HepG2 (cell line): ENCODE data around the gene BTD. TPM values are rescaled to one million over a fixed set of nuclear protein-coding genes. Genes with fewer than 3 reads are reported as not detected.
"Not testable (repeated sequence)": the region's sequence is repeated elsewhere in the genome, so short reads cannot be mapped to it uniquely, and the experiment has no call there.

Source experiments
- ATAC-seq: fragments of 200-7000 bp; cut with Tn5 transposase; 3 replicates; pipeline ENCODE4 v1.9.1; 2020; ENCODE audit warnings: mild to moderate bottlenecking, moderate library complexity
- BruUV-seq: library from RNA; stranded (reverse); fragments of 400-500 nt; replicated peaks from 2 replicates; lab custom pipeline; 2021; lab: Mats Ljungman, UMichigan
- CTCF ChIA-PET: fragments of 300-600 bp; formaldehyde crosslinking; extraction: SDS; loops from one replicate; lab custom pipeline; 2021; ENCODE audit warnings: low total read pairs, inconsistent platforms, low intra/inter-chr PET ratio; lab: Yijun Ruan, JAX
- POLR2A ChIA-PET: fragments of 350-600 bp; sonication (Branson Sonifier 250); formaldehyde crosslinking; loops from one replicate; lab custom pipeline; 2020; ENCODE audit warnings: antibody characterized with exemption, inconsistent platforms; lab: Yijun Ruan, JAX
- DNase-seq: peaks from one replicate; pipeline ENCODE4 v3.0.0-alpha.2; 2015; ENCODE audit warnings: low spot score
- FAIRE-seq: peaks from 3 replicates; lab custom pipeline; 2011; peaks lifted over from hg19 to GRCh38; lab: Jason Lieb, UNC
- H2AFZ ChIP-seq: one replicate; pipeline ENCODE4 v1.6.1; 2011; ENCODE audit warnings: low read length, inconsistent platforms
- H3K27ac ChIP-seq: fragments of 300-600 bp; 3 replicates; pipeline ENCODE4 v1.8.0; 2011; ENCODE audit warnings: mixed run types, mild to moderate bottlenecking, mixed read lengths, low read length, inconsistent platforms; ENCODE audit not compliant: insufficient read depth; ENCODE audit errors: extremely low read length
- H3K27me3 ChIP-seq, 2 experiments: fragments of 200-600 bp in 1 of 2; 2 replicates in 1 of 2; 3 replicates in 1 of 2; pipeline versions ENCODE4 v1.6.0 to v1.8.0; 2011; ENCODE audit warnings: low read length in 2 of 2, mild to moderate bottlenecking in 2 of 2, moderate library complexity in 2 of 2, inconsistent platforms in 1 of 2; ENCODE audit not compliant: insufficient read depth in 2 of 2, control insufficient read depth in 1 of 2
- H3K36me3 ChIP-seq, 2 experiments: fragments of 200-600 bp in 1 of 2; replicated peaks in 1 of 2; 2 replicates in 1 of 2; 3 replicates in 1 of 2; pipeline versions ENCODE4 v1.5.1 to v1.8.0; 2011; ENCODE audit warnings: low read length in 2 of 2, inconsistent platforms in 1 of 2; ENCODE audit not compliant: insufficient read depth in 2 of 2, control insufficient read depth in 1 of 2
- H3K4me1 ChIP-seq: 2 replicates; pipeline ENCODE4 v1.5.1; 2012; ENCODE audit warnings: low read length, inconsistent platforms; ENCODE audit not compliant: insufficient read depth
- H3K4me2 ChIP-seq: 2 replicates; pipeline ENCODE4 v1.6.0; 2011; ENCODE audit warnings: low read depth, low read length, inconsistent platforms
- H3K4me3 ChIP-seq, 3 experiments: fragments of 200-600 bp in 1 of 3; sonication (generic), shearing (Covaris generic) in 1 of 3; replicated peaks in 1 of 3; 2 replicates each; pipeline ENCODE4 v1.5.1; 2011 to 2016; ENCODE audit warnings: low read length in 3 of 3, inconsistent platforms in 2 of 3, low read depth in 2 of 3, mild to moderate bottlenecking in 2 of 3, control low read depth in 1 of 3, mixed read lengths in 1 of 3; ENCODE audit not compliant: insufficient read depth in 1 of 3
- H3K79me2 ChIP-seq: one replicate; pipeline ENCODE4 v1.6.1; 2011; ENCODE audit warnings: low read length, inconsistent platforms; ENCODE audit not compliant: insufficient read depth
- H3K9ac ChIP-seq: 2 replicates; pipeline ENCODE4 v1.6.0; 2011; ENCODE audit warnings: mild to moderate bottlenecking, low read depth, low read length, inconsistent platforms; ENCODE audit not compliant: insufficient read depth
- H3K9me3 ChIP-seq: 2 replicates; pipeline ENCODE4 v1.5.1; 2012; ENCODE audit warnings: mild to moderate bottlenecking, low read length
- H4K20me1 ChIP-seq: 2 replicates; pipeline ENCODE4 v1.6.0; 2011; ENCODE audit warnings: inconsistent platforms, mild to moderate bottlenecking, low read length, moderate library complexity; ENCODE audit not compliant: insufficient read depth
- ZNF430 ChIP-seq: sonication (generic); formaldehyde crosslinking; IDR thresholded peaks from 2 replicates; pipeline ENCODE4 v1.9.0; 2021; ENCODE audit warnings: mild to moderate bottlenecking, missing genetic modification reagents
- ZNF431 ChIP-seq: sonication (generic); formaldehyde crosslinking; IDR thresholded peaks from 2 replicates; pipeline ENCODE4 v1.9.0; 2022; ENCODE audit warnings: missing genetic modification reagents, low read depth, mild to moderate bottlenecking, borderline replicate concordance
- WGBS: methylation state at CpG from one replicate; pipeline ENCODE4 v1.1.6; 2017; ENCODE audit warnings: low lambda C conversion rate; 5-methylcytosine and 5-hydroxymethylcytosine counted together
- in situ Hi-C: cut with HindIII; loops from 2 replicates; pipeline ENCODE4 v1.10.0; 2017; ENCODE audit warnings: low pct_unique_long_range_greater_than_20kb; ENCODE audit not compliant: extremely low pct_ligation_motif_present
- intact Hi-C: fragments of 100-400 bp; cut with micrococcal nuclease; formaldehyde crosslinking; loops from one replicate; pipeline ENCODE4 v1.10.0; 2022; ENCODE audit not compliant: unreplicated experiment
- polyA plus RNA-seq, 8 experiments: library from polyadenylated mRNA; depleted of rRNA in 3 of 8; stranded (reverse) in 7 of 8; unstranded in 1 of 8; fragments of >200 nt; fragmentation: Illumina TruSeq in 4 of 8; extraction: Trizol in 4 of 8; gene quantifications; 2 replicates each; pipeline versions ENCODE4 v1.2.1 to v1.2.3, GENCODE V29; 2011 to 2016; ENCODE audit warnings: low read depth in 4 of 8, missing spikeins in 1 of 8, mixed read lengths in 1 of 8; ENCODE audit not compliant: insufficient read depth in 1 of 8
- total RNA-seq, 5 experiments: library from RNA; depleted of rRNA; stranded (reverse); fragments of >200 nt; fragmentation: Illumina TruSeq; extraction: Trizol; gene quantifications; 2 replicates each; pipeline ENCODE4 v1.2.3, GENCODE V29; 2016; ENCODE audit warnings: low read depth in 1 of 5
- TF ChIP-seq, protein P1 (sequence below): sonication (generic); formaldehyde crosslinking; IDR thresholded peaks from 2 replicates; pipeline ENCODE4 v1.4.0; 2020; ENCODE audit warnings: missing genetic modification reagents, mild to moderate bottlenecking, borderline replicate concordance
- TF ChIP-seq, protein P2 (sequence below): sonication (generic); formaldehyde crosslinking; IDR thresholded peaks from 2 replicates; pipeline ENCODE4 v1.4.0; 2020; ENCODE audit warnings: missing genetic modification reagents

BTD gene
- total and polyA plus RNA-seq, 2 of the 13 experiments (the other 11 are each of a cell fraction or from before 2014, with no cell fraction given): 15.7 to 35.5 TPM

DNA sequence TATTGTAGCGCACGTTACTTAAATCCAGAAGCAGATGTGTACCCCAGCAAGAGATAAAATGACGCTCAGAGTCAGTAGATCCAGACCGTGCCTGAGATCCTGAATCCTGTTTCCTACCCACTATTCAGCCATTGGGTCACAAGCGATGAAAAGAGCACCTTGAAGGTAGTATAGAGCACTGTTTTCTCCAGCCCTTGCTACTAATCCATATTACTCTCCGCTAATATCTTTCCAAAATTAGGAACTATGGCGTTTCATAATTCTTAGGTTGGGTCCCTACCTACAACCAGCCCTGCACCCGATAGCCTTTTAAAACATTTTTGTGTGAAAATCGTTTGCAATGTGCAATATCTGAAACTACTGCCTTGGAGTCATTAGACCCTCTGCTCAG is 596 bp downstream of the BTD start (continued):
- TF ChIP-seq, protein P1, sequence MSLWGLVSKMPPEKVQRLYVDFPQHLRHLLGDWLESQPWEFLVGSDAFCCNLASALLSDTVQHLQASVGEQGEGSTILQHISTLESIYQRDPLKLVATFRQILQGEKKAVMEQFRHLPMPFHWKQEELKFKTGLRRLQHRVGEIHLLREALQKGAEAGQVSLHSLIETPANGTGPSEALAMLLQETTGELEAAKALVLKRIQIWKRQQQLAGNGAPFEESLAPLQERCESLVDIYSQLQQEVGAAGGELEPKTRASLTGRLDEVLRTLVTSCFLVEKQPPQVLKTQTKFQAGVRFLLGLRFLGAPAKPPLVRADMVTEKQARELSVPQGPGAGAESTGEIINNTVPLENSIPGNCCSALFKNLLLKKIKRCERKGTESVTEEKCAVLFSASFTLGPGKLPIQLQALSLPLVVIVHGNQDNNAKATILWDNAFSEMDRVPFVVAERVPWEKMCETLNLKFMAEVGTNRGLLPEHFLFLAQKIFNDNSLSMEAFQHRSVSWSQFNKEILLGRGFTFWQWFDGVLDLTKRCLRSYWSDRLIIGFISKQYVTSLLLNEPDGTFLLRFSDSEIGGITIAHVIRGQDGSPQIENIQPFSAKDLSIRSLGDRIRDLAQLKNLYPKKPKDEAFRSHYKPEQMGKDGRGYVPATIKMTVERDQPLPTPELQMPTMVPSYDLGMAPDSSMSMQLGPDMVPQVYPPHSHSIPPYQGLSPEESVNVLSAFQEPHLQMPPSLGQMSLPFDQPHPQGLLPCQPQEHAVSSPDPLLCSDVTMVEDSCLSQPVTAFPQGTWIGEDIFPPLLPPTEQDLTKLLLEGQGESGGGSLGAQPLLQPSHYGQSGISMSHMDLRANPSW: peak; percentile 54; the same call in 1 of the 2 replicates
- TF ChIP-seq, all 625 proteins: peak for 18

DNA sequence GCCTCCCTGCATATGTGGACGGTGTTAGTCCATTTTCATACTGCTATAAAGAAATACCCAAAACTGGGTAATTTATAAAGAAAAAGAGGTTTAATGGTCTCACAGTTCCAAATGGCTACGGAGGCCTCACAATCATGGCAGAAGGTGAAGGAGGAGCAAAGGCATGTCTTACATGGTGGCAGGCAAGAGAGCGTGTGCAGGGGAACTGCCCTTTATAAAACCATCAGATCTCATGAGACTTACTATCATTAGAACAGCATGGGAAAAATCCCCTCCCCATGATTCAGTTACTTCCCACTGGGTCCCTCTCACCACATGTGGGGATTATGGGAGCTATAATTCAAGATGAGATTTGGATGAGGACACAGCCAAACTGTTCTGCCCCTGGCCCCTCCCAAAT is 1.3 kb downstream of the BTD start:
- DNase-seq, H2AFZ ChIP-seq, H3K9me3 ChIP-seq, H4K20me1 ChIP-seq, POLR2A ChIA-PET, CTCF ChIA-PET, H3K27me3 ChIP-seq, ATAC-seq, FAIRE-seq, in situ Hi-C loops, BruUV-seq: not testable (repeated sequence)
- H3K4me3 ChIP-seq: peak overlapping the region; percentile 56 to 98 (median 61); a peak in 4 of 6 replicates
- H3K4me1 ChIP-seq: peaks cover 52% of the 10 kb centered on the region
- H3K36me3 ChIP-seq: peaks cover 2 to 10% of the 10 kb centered on the region in 2 experiments; a peak in 4 of 5 replicates
- 96% methylated on average over 3 of the region's 3 CpGs for WGBS
- H3K9ac ChIP-seq: peak overlapping the region; percentile 91
- TF ChIP-seq ZNF430 (CRISPR knock-in tag): peak; percentile 99
- TF ChIP-seq, protein P2, sequence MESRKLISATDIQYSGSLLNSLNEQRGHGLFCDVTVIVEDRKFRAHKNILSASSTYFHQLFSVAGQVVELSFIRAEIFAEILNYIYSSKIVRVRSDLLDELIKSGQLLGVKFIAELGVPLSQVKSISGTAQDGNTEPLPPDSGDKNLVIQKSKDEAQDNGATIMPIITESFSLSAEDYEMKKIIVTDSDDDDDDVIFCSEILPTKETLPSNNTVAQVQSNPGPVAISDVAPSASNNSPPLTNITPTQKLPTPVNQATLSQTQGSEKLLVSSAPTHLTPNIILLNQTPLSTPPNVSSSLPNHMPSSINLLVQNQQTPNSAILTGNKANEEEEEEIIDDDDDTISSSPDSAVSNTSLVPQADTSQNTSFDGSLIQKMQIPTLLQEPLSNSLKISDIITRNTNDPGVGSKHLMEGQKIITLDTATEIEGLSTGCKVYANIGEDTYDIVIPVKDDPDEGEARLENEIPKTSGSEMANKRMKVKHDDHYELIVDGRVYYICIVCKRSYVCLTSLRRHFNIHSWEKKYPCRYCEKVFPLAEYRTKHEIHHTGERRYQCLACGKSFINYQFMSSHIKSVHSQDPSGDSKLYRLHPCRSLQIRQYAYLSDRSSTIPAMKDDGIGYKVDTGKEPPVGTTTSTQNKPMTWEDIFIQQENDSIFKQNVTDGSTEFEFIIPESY (CRISPR knock-in tag): 0 out of 2 replicates have a peak, but pooled peaks have one; percentile 50
- TF ChIP-seq ZNF431 (CRISPR knock-in tag): peak; percentile 99
- H3K27ac ChIP-seq: peak overlapping the region; percentile 94
- intact Hi-C loops: loop anchor here (10.0 kb wide), 4 partner anchors 192 to 642 kb away; partner anchors contain the start of gene ANKRD28
- peaks cover 21% of the 10 kb centered on the region for H3K79me2 ChIP-seq
- H3K4me2 ChIP-seq: peak overlapping the region; percentile 80
